ENCODE measurements around the gene GDPD4.

Gene GDPD4

DNA sequence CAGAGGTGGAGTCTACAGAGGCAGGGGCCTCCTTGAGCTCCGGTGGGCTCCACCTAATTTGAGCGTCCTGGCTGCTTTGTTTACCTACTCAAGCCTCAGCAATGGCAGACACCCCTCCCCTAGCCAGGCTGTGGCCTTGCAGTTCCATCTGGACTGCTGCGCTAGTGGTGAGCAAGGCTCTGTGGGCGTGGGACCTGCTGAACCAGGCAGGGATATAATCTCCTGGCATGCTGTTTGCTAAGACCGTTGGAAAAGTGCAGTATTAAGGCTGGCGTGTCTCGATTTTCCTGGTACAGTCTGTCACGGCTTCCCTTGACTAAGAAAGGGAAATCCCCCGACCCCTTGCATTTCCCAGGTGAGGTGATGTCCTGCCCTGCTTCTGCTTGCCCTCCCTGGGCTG is 77.7 kb downstream of the GDPD4 start:
- Histone ChIP-seq H3K4me2 (ENCODE audit: low read depth, low read length, poor library complexity, severe bottlenecking) (no peak overlapping the region), H3K27ac (ENCODE audit: low read depth, low read length) (no peak overlapping the region), H4K20me1 (ENCODE audit: low read depth, low read length) (no peaks in the 10 kb centered on the region), H3K79me2 (ENCODE audit: insufficient read depth, low read length) (no peaks in the 10 kb centered on the region), H3F3A (ENCODE audit: insufficient read depth) (no peaks in the 10 kb centered on the region), H3K9me2 (replicated peaks; ENCODE audit: insufficient read depth, low read length) (no peaks in the 10 kb centered on the region), H2AFZ (ENCODE audit: low read depth, low read length, severe bottlenecking) (no peak overlapping the region), H3K9ac (ENCODE audit: low read length) (no peak overlapping the region), H3K27me3 (ENCODE audit: low read length) (no peaks in the 10 kb centered on the region), H3K4me3 (ENCODE audit: insufficient read depth, low read length, poor library complexity, severe bottlenecking) (no peak overlapping the region), H3K9me3 (ENCODE audit: insufficient read depth, low read length) (no peaks in the 10 kb centered on the region), H3K36me3 (ENCODE audit: low read length) (no peaks in the 10 kb centered on the region)
- no peak for TF ChIP-seq EZH2phosphoT487 (conservative IDR thresholded peaks at IDR 0.05; ENCODE audit: low read length)
- TF ChIP-seq, protein P1, sequence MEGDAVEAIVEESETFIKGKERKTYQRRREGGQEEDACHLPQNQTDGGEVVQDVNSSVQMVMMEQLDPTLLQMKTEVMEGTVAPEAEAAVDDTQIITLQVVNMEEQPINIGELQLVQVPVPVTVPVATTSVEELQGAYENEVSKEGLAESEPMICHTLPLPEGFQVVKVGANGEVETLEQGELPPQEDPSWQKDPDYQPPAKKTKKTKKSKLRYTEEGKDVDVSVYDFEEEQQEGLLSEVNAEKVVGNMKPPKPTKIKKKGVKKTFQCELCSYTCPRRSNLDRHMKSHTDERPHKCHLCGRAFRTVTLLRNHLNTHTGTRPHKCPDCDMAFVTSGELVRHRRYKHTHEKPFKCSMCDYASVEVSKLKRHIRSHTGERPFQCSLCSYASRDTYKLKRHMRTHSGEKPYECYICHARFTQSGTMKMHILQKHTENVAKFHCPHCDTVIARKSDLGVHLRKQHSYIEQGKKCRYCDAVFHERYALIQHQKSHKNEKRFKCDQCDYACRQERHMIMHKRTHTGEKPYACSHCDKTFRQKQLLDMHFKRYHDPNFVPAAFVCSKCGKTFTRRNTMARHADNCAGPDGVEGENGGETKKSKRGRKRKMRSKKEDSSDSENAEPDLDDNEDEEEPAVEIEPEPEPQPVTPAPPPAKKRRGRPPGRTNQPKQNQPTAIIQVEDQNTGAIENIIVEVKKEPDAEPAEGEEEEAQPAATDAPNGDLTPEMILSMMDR (IDR thresholded peaks at IDR 0.05; ENCODE audit: insufficient read depth, low read length, poor library complexity, severe bottlenecking): no peak

DNA sequence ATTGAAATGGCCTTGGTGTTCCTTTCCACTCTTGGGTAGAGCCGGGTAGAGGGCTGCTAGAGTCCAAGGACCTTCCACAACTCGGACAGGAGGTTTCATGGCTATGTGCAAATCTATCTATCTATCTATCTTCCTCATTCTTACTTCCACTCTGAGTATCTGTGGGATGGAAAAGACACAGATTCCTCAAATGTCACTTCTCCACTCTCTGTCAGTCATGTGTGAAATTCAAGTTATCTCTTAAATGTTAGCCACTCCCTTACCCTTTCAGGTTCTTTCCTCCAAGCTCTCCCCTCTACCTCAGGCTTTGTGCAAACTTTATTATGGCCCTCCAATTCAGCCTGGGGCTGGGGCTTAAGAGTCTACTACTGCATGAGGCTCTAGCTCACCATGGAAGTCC is 84.3 kb downstream of the GDPD4 start:
- Histone ChIP-seq H3K4me3 (ENCODE audit: insufficient read depth, low read length, poor library complexity, severe bottlenecking) (no peak overlapping the region), H3K27me3 (ENCODE audit: low read length) (no peaks in the 10 kb centered on the region), H3K79me2 (ENCODE audit: insufficient read depth, low read length) (no peaks in the 10 kb centered on the region), H4K20me1 (ENCODE audit: low read depth, low read length) (no peaks in the 10 kb centered on the region), H3K4me2 (ENCODE audit: low read depth, low read length, poor library complexity, severe bottlenecking) (no peak overlapping the region), H3K9ac (ENCODE audit: low read length) (no peak overlapping the region), H3F3A (ENCODE audit: insufficient read depth) (no peaks in the 10 kb centered on the region), H3K9me3 (ENCODE audit: insufficient read depth, low read length) (no peaks in the 10 kb centered on the region), H3K9me2 (replicated peaks; ENCODE audit: insufficient read depth, low read length) (no peaks in the 10 kb centered on the region), H3K27ac (ENCODE audit: low read depth, low read length) (no peak overlapping the region), H2AFZ (ENCODE audit: low read depth, low read length, severe bottlenecking) (no peak overlapping the region), H3K36me3 (ENCODE audit: low read length) (no peaks in the 10 kb centered on the region)
- TF ChIP-seq, protein P1 (IDR thresholded peaks at IDR 0.05; ENCODE audit: insufficient read depth, low read length, poor library complexity, severe bottlenecking): no peak
- TF ChIP-seq EZH2phosphoT487 (conservative IDR thresholded peaks at IDR 0.05; ENCODE audit: low read length): no peak

DNA sequence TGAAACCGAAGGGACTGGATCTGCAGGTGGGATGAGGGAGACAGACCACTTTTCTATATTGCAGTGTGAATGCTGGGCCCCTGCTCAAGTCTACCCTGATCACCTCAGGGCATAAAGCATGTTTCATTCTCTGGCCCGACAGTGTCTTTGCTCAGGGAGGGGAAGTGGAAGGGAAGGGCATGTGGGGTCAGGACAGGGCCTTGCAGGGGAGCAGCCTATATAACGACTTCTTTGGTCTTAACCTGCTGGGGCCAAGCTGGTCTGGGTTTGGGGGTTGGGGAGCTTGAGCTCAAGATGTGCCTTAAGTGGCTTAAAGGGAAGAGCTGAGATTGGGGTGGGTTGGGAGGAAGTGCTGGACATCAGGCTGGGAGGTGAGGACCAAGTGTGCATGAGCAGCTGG is 86.4 kb downstream of the GDPD4 start:
- no peak overlapping the region for H3K27ac ChIP-seq (ENCODE audit: low read depth, low read length)
- TF ChIP-seq, protein P1 (IDR thresholded peaks at IDR 0.05; ENCODE audit: insufficient read depth, low read length, poor library complexity, severe bottlenecking): no peak
- TF ChIP-seq EZH2phosphoT487 (conservative IDR thresholded peaks at IDR 0.05; ENCODE audit: low read length): no peak
- H4K20me1 ChIP-seq (ENCODE audit: low read depth, low read length): no peaks in the 10 kb centered on the region
- no peaks in the 10 kb centered on the region for H3F3A ChIP-seq (ENCODE audit: insufficient read depth)
- H3K4me3 ChIP-seq (ENCODE audit: insufficient read depth, low read length, poor library complexity, severe bottlenecking): no peak overlapping the region
- no peak overlapping the region for H3K4me2 ChIP-seq (ENCODE audit: low read depth, low read length, poor library complexity, severe bottlenecking)
- H3K27me3 ChIP-seq (ENCODE audit: low read length): no peaks in the 10 kb centered on the region
- no peaks in the 10 kb centered on the region for H3K9me2 ChIP-seq (replicated peaks; ENCODE audit: insufficient read depth, low read length)
- no peaks in the 10 kb centered on the region for H3K9me3 ChIP-seq (ENCODE audit: insufficient read depth, low read length)
- no peaks in the 10 kb centered on the region for H3K79me2 ChIP-seq (ENCODE audit: insufficient read depth, low read length)
- no peak overlapping the region for H3K9ac ChIP-seq (ENCODE audit: low read length)
- no peaks in the 10 kb centered on the region for H3K36me3 ChIP-seq (ENCODE audit: low read length)
- H2AFZ ChIP-seq (ENCODE audit: low read depth, low read length, severe bottlenecking): no peak overlapping the region

Data from SU-DHL-6 (cell line).